ENCODE data around the gene INTS11.

- TF ChIP-seq POLR2A (IDR thresholded peaks at IDR 0.05): no peak
- no peak for TF ChIP-seq CTCF (IDR thresholded peaks at IDR 0.05)
Measured at GRCh38 chr1:1280782-1281481, 43.5 kb downstream of the INTS11 start.

All from right lobe of liver (tissue), 4 donors.